Left hindlimb (tissue), 1 donor: ENCODE results near the gene HTRA2.

Source experiments
- DNase-seq: peaks from one replicate; pipeline ENCODE4 v3.0.0-alpha.2; 2018

The HTRA2 gene

DNA sequence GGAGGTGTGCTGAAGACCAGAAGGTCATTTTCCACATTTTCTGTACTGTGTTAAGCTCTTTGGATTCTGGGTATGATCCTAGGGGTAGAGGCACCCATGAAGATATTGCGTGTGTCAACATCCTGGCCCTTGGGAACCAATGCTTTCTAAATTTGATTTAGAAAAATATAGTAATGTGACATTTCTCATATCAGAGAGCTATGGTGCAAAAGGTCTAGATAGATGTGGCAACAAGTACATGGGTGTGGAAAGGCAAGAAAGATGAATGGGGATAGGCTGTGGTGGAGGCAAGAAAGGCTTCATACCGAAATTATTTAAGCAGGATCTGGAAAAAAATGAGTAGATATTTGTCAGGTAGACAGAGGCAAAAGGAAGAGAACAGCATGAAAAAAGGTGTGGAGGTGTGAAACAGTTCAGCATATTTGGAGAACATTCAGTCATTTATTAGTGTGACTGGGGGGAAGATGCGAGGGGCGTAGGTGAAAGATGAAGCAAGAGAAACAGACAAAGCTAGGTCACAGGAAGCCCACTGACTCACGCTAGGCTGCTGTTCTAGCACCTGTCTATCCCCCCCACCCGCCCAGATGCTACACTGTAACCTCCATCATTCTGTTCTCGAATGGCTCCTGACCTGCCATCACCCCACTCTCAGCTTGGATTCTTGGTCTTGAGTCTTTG lies 36.5 kb downstream of the HTRA2 start:
- DNase-seq, result no peak

DNA sequence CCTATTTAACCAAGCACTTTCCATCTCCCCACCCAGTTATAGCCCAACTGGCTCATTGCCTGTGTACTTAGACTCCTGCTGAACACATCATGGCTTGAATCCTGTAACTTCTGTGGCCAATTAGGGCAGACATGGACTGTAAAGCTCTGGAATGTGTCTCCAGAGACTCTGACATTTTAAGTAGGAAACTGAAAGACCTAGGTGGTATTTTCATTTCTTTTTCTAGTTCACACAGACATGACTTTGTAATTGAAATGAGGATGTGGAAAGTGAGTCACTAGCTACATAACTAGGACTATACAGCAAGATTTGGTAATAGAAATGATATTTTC lies 37.0 kb downstream of the HTRA2 start:
- peak; percentile 61 for DNase-seq

GRCh38 chr2:74567881-74568280 lies 38.1 kb downstream of the HTRA2 start:
- DNase-seq, result no peak

DNA sequence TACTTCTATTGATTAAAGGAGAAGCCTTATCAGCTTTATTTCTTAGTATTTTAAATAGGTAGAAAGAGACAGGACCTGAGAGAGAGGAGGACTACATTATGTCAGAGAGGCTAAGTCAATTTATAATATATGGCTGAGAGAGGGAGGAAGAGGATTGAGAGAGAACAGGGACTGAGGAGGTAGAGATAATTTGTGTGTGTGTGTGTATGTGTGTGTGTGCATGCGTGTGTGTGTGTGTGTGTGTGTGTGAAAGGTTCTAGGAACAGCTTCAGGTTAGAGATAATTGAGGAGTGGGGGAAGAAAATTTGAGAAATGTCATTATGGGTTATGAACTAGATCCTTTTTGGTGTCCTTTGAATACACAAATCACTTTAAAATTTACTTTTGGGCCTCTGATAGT lies 40.0 kb downstream of the HTRA2 start:
- DNase-seq, result no peak

- DNase-seq, result no peak
Observed at GRCh38 chr2:74571058-74571457, 41.3 kb downstream of the HTRA2 start.

- no peak for DNase-seq
Observed at GRCh38 chr2:74572178-74572925, 42.6 kb downstream of the HTRA2 start.

DNA sequence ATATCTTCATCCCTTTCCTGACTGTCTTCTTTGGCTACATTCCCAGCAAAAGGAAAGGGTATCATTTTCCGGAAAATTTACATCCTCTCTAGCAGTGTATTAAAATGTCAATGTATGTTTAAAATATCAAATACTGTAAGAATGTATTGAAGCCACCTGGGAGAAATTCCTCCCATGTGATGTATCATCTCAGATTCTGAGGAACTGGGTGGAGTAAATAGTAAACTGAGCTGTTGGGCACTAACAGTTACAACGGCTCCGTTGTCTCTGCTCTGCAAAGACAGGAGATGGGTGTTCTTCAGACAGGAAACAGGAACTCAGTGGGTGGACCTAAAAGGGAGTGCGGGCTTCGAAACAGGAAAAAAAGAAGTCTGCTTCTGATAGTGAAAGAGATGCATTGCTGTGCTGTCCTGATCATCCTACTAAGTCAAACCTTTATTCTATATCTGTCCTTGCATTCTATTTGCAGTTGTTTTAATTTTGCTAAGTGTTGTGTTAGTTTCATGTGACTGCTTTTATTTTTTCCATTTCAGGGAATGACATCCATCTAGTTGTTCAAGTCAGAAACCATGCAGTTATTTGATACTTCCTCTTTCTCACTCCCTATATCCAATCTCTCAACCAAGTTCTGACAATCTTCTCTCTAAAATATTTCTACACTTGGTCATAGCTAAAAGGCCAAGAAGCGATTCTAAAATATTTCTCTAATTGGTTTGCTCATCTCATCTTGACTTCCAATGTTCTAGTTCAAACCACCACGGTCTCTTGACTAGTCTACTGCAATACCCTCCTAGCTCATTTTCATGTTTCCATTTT lies 44.2 kb downstream of the HTRA2 start:
- no peak for DNase-seq

GRCh38 chr2:74575320-74575719 lies 45.6 kb downstream of the HTRA2 start:
- DNase-seq, result no peak

DNA sequence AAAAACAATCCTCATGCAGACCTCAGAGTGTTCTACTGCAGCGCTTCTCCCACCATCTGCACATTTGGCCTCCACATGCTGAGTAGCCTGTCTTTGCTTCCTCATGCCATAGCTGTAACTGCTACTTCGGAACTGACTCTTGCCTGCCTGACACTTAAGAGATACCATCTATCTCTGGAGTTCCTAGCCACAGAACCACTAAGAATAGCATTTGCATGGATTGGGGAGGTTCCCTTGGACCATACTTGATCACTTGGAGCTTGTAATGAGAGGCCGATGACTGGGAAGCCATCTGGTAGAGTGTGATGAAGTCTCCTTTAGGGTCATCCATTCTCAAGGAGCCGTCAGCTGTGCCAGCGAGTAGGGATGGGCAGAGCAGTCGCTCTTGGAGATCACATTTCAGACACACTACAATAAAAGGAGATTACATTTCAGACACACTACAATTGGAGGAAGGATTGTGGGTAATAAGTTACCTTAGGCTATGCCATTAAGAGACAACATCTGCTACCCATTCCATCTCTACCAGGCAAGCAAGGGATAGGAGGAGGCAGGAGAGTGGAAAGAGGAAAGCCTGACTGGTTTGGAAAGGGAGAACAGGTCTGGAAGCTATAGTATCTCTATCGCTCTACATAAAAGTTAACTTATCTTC lies 46.6 kb downstream of the HTRA2 start:
- DNase-seq, result no peak

DNA sequence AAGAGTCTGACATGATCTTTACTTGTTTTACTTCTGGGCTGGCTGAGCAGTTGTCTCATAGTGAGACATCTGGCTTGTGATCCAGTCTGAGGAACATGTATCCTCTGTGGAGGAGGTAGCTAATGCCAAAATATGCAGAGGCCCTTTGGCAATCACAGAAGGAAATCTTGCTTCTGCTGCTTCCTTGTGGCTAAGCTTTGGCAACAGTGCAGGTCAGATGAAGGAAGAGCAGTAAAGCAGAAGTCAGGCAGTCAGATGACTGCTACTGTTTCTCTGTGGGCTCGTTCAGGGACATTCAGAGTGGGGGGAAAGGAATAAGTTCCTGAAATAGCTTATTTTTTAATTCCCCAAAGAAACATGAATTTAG lies 47.1 kb downstream of the HTRA2 start:
- no peak for DNase-seq

GRCh38 chr2:74577448-74577847 lies 47.7 kb downstream of the HTRA2 start:
- DNase-seq, result no peak

DNA sequence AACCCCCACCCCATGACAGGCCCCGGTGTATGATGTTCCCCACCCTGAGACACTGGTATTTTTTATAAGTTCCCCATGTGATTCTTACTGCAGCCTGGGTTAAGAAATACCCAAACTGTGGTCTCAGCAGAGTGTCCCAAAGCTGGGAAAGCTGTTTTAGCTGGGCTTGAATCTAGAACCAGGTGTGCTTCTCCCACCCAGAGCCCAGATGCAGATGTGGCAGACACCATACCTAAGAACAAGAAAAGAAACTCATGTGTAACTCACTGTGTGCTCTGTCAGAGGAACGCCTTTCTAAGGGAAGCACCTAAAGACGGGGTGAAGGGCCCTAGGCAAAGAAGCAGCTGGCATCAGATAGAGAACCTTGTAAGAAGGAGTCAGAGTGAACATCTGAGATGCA lies 48.7 kb downstream of the HTRA2 start:
- no peak for DNase-seq

- DNase-seq, result no peak
Observed at GRCh38 chr2:74581463-74581862, 51.7 kb downstream of the HTRA2 start.

GRCh38 chr2:74582184-74582583 lies 52.5 kb downstream of the HTRA2 start:
- DNase-seq, result no peak
